Nephron progenitor cell (in vitro differentiated cells): ENCODE results near the gene SLC16A1.

Source experiments
- DNase-seq: peaks from one replicate; pipeline ENCODE4 v3.0.0; 2021
- H3K27ac Mint-ChIP-seq: 2 replicates; pipeline ENCODE4 v1.8.0; 2021; ENCODE audit warnings: mild to moderate bottlenecking, moderate library complexity, mixed read lengths
- H3K27me3 Mint-ChIP-seq: 2 replicates; pipeline ENCODE4 v1.8.0; 2021; ENCODE audit warnings: mild to moderate bottlenecking, low read depth, mixed read lengths; ENCODE audit not compliant: poor library complexity
- H3K36me3 Mint-ChIP-seq: 2 replicates; pipeline ENCODE4 v1.8.0; 2021; ENCODE audit warnings: low read depth, mixed read lengths
- H3K4me1 Mint-ChIP-seq: 2 replicates; pipeline ENCODE4 v1.8.0; 2021; ENCODE audit warnings: mixed read lengths
- H3K4me3 Mint-ChIP-seq: 2 replicates; pipeline ENCODE4 v1.8.0; 2021; ENCODE audit warnings: mild to moderate bottlenecking, moderate library complexity, mixed read lengths
- H3K9me3 Mint-ChIP-seq: 2 replicates; pipeline ENCODE4 v1.8.0; 2021; ENCODE audit warnings: mild to moderate bottlenecking, moderate library complexity, mixed read lengths
- CTCF ChIP-seq: fragments of 200-600 bp; sonication (generic); IDR thresholded peaks from 2 replicates; pipeline ENCODE4 v1.5.0; 2021; ENCODE audit warnings: antibody characterized with exemption

The SLC16A1 gene

GRCh38 chr1:112882271-112882744, 73.7 kb downstream of the SLC16A1 start:
- no peak for TF ChIP-seq CTCF
- no peak overlapping the region for H3K4me3 Mint-ChIP-seq
- H3K9me3 Mint-ChIP-seq, result no peaks in the 10 kb centered on the region
- no peaks in the 10 kb centered on the region for H3K36me3 Mint-ChIP-seq
- DNase-seq, result no peak
- peak overlapping the region; percentile 95 for H3K27ac Mint-ChIP-seq
- peaks cover 35% of the 10 kb centered on the region for H3K4me1 Mint-ChIP-seq
- peaks cover 3% of the 10 kb centered on the region for H3K27me3 Mint-ChIP-seq

GRCh38 chr1:112881742-112882127, 74.3 kb downstream of the SLC16A1 start:
- no peak for TF ChIP-seq CTCF
- no peaks in the 10 kb centered on the region for H3K9me3 Mint-ChIP-seq
- H3K36me3 Mint-ChIP-seq, result no peaks in the 10 kb centered on the region
- peaks cover 35% of the 10 kb centered on the region for H3K4me1 Mint-ChIP-seq
- DNase-seq, result no peak
- no peak overlapping the region for H3K4me3 Mint-ChIP-seq
- H3K27ac Mint-ChIP-seq, result peak overlapping the region; percentile 43
- peaks cover 3% of the 10 kb centered on the region for H3K27me3 Mint-ChIP-seq

- H3K4me3 Mint-ChIP-seq, result no peak overlapping the region
- DNase-seq, result no peak
- H3K27ac Mint-ChIP-seq, result no peak overlapping the region
- no peak for TF ChIP-seq CTCF
- no peaks in the 10 kb centered on the region for H3K9me3 Mint-ChIP-seq
- peaks cover 6% of the 10 kb centered on the region for H3K27me3 Mint-ChIP-seq
- H3K36me3 Mint-ChIP-seq, result no peaks in the 10 kb centered on the region
- peaks cover 35% of the 10 kb centered on the region for H3K4me1 Mint-ChIP-seq
Measured at GRCh38 chr1:112879834-112880233, 76.2 kb downstream of the SLC16A1 start.

- no peak for TF ChIP-seq CTCF
- no peak for DNase-seq
- H3K9me3 Mint-ChIP-seq, result no peaks in the 10 kb centered on the region
- no peak overlapping the region for H3K4me3 Mint-ChIP-seq
- no peaks in the 10 kb centered on the region for H3K36me3 Mint-ChIP-seq
- no peak overlapping the region for H3K27ac Mint-ChIP-seq
- H3K4me1 Mint-ChIP-seq, result peaks cover 37% of the 10 kb centered on the region
- peaks cover 6% of the 10 kb centered on the region for H3K27me3 Mint-ChIP-seq
Measured at GRCh38 chr1:112878321-112878720, 77.7 kb downstream of the SLC16A1 start.

GRCh38 chr1:112877750-112878149, 78.2 kb downstream of the SLC16A1 start:
- no peak overlapping the region for H3K4me3 Mint-ChIP-seq
- no peaks in the 10 kb centered on the region for H3K36me3 Mint-ChIP-seq
- peaks cover 6% of the 10 kb centered on the region for H3K27me3 Mint-ChIP-seq
- H3K9me3 Mint-ChIP-seq, result no peaks in the 10 kb centered on the region
- no peak for TF ChIP-seq CTCF
- no peak for DNase-seq
- H3K4me1 Mint-ChIP-seq, result peaks cover 37% of the 10 kb centered on the region
- H3K27ac Mint-ChIP-seq, result no peak overlapping the region

GRCh38 chr1:112876315-112876714, 79.7 kb downstream of the SLC16A1 start:
- H3K27me3 Mint-ChIP-seq, result peaks cover 6% of the 10 kb centered on the region
- H3K9me3 Mint-ChIP-seq, result no peaks in the 10 kb centered on the region
- no peak overlapping the region for H3K4me3 Mint-ChIP-seq
- H3K4me1 Mint-ChIP-seq, result peaks cover 29% of the 10 kb centered on the region
- DNase-seq, result no peak
- H3K36me3 Mint-ChIP-seq, result no peaks in the 10 kb centered on the region
- no peak overlapping the region for H3K27ac Mint-ChIP-seq
- TF ChIP-seq CTCF, result no peak
